Inferior parietal cortex (tissue), 1 donor: ENCODE results near the gene TOMM40.
"Not testable (repeated sequence)": the region's sequence is repeated elsewhere in the genome, so short reads cannot be mapped to it uniquely, and the experiment has no call there.

Experiments
- DNase-seq: peaks from one replicate; pipeline ENCODE4 v3.0.0-alpha.2; 2016; ENCODE audit errors: extremely low spot score

The TOMM40 gene

DNA sequence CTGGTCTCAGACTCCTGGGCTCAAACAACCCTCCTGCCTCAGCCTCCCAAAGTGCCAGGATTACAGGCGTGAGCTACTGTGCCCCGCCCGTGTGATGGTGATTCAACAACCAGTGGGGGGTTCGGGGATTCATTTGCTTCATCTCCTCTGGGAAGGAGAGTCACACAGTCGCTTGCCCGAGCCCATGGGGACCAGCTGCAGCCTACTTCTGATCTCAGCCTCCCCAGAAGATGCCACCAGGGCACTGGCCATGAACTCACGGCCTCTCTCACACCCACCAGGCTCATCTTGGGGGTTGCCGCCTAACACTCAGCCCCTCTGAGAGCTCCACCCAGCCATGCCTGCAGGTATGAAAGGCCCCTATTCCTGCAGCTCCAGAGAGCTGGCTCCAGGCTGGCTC lies 6.8 kb downstream of the TOMM40 start:
- DNase-seq, result no peak

- DNase-seq, result no peak
These were observed 9.5 kb downstream of the TOMM40 start for GRCh38 chr19:44900328-44901244.

GRCh38 chr19:44903216-44903601 lies 12.2 kb downstream of the TOMM40 start:
- no peak for DNase-seq

- DNase-seq, result peak; percentile 75
These were observed 12.8 kb downstream of the TOMM40 start for GRCh38 chr19:44903602-44904425.

- no peak for DNase-seq
These were observed 13.5 kb downstream of the TOMM40 start for GRCh38 chr19:44904426-44904994.

DNA sequence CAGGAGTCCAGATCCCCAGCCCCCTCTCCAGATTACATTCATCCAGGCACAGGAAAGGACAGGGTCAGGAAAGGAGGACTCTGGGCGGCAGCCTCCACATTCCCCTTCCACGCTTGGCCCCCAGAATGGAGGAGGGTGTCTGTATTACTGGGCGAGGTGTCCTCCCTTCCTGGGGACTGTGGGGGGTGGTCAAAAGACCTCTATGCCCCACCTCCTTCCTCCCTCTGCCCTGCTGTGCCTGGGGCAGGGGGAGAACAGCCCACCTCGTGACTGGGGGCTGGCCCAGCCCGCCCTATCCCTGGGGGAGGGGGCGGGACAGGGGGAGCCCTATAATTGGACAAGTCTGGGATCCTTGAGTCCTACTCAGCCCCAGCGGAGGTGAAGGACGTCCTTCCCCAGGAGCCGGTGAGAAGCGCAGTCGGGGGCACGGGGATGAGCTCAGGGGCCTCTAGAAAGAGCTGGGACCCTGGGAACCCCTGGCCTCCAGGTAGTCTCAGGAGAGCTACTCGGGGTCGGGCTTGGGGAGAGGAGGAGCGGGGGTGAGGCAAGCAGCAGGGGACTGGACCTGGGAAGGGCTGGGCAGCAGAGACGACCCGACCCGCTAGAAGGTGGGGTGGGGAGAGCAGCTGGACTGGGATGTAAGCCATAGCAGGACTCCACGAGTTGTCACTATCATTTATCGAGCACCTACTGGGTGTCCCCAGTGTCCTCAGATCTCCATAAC lies 14.5 kb downstream of the TOMM40 start, which contains the start of gene APOE:
Gene APOE (plus strand): TSS at position 360 of the 724 bp plus-strand sequence. CDS start 829 bp downstream, outside the sequence.
- DNase-seq, result no peak

- DNase-seq, result no peak
These were observed 16.6 kb downstream of the TOMM40 start for GRCh38 chr19:44907613-44908012.

GRCh38 chr19:44908074-44908835 lies 17.2 kb downstream of the TOMM40 start:
- no peak for DNase-seq

GRCh38 chr19:44908836-44909261 lies 17.8 kb downstream of the TOMM40 start:
- DNase-seq, result no peak

DNA sequence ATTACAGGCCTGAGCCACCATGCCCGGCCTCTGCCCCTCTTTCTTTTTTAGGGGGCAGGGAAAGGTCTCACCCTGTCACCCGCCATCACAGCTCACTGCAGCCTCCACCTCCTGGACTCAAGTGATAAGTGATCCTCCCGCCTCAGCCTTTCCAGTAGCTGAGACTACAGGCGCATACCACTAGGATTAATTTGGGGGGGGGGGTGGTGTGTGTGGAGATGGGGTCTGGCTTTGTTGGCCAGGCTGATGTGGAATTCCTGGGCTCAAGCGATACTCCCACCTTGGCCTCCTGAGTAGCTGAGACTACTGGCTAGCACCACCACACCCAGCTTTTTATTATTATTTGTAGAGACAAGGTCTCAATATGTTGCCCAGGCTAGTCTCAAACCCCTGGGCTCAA lies 18.7 kb downstream of the TOMM40 start:
- no peak for DNase-seq

DNA sequence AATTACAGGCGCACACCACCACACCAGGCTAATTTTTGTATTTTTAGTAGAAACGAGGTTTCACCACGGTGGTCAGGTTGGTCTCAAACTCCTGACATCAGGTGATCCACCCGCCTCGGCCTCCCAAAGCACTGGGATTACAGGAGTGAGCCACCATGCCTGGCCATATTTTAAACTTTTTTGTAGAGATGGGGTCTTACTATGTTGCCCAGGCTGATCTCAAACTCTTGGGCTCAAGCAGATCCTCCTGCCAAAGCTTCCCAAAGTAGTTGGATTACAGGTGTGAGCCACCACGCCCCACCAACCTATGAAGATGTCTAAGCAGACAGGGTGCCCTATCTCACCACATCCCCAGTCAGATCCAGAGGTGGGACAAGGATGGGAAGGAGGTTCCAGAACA lies 20.8 kb downstream of the TOMM40 start:
- not testable (repeated sequence) for DNase-seq

DNA sequence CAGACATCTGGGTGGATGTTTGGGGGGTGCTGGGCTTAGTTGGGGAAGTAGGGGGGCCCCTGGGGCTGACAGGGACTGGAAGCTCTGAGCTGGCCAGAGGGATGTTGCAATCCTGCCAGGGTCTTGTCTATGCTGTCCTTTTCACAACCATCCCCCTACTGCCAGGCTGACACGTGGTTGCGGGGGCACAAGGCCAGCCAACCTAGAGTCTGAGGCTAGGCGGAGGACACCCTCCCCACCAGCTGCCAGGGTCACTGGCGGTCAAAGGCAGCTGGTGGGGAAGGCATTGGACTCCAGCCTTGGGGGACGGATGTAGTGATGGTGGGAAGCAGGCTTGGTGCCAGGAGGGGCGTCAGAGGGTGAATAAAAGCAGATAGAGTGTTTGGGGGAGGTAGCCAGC lies 21.8 kb downstream of the TOMM40 start:
- peak; percentile 61 for DNase-seq

DNA sequence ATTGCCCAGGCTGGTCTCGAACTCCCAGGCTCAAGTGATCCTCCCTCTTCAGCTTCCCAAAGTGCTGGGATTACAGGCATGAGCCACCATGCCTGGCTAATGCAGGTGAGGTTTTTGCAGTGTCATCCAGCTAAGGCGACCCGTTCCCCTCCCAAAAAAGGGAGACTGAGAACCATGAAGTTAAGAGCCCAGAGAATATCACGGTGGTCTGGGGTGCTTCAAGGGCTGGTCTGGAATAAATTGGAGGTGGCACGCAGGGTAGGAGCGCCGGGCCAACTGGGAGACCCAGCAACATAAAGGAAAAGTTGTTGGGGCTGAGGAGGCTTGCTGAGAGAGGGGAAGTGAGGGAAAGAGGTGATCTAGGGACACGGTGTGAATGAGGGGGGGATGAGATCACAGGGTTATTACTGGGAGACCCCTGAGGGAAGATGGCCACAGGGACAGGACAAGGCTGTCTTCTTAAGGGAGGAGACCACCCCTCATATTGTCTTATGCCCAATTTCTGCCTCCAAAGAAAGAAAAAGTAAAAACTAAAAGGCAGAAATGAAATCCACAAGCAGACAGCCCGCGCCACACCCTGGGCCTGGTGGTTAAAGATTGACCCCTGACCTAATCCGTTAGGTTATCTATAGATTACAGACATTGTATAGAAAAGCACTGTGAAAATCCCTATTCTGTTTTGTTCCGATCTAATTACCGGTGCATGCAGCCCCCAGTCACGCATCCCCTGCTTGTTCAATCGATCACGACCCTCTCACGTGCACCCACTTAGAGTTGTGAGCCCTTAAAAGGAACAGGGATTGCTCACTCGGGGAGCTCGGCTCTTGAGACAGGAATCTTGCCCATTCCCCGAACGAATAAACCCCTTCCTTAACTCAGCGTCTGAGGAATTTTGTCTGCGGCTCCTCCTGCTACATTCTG lies 22.7 kb downstream of the TOMM40 start:
- not testable (repeated sequence) for DNase-seq

- peak; percentile 88 for DNase-seq
These were observed 23.6 kb downstream of the TOMM40 start, which contains the start of gene APOC1 for GRCh38 chr19:44914433-44915206. Gene APOC1 (plus strand): TSS chr19:44914608. CDS start chr19:44914892, 284 bp downstream.

DNA sequence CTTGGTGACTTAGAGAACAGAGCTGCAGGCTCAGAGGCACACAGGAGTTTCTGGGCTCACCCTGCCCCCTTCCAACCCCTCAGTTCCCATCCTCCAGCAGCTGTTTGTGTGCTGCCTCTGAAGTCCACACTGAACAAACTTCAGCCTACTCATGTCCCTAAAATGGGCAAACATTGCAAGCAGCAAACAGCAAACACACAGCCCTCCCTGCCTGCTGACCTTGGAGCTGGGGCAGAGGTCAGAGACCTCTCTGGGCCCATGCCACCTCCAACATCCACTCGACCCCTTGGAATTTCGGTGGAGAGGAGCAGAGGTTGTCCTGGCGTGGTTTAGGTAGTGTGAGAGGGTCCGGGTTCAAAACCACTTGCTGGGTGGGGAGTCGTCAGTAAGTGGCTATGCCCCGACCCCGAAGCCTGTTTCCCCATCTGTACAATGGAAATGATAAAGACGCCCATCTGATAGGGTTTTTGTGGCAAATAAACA lies 33.2 kb downstream of the TOMM40 start:
- DNase-seq, result no peak

- peak; percentile 60 for DNase-seq
These were observed 34.2 kb downstream of the TOMM40 start for GRCh38 chr19:44925114-44925891.

GRCh38 chr19:44926245-44927077 lies 35.4 kb downstream of the TOMM40 start:
- not testable (repeated sequence) for DNase-seq
